Fibroblast of villous mesenchyme (primary cell): ENCODE results near the gene AIG1. TPM values are rescaled to one million over a fixed set of nuclear protein-coding genes. Genes with fewer than 3 reads are reported as not detected.
"Not testable (repeated sequence)": the region's sequence is repeated elsewhere in the genome, so short reads cannot be mapped to it uniquely, and the experiment has no call there.

Experiments used
- DNase-seq: peaks from one replicate; pipeline ENCODE4 v3.0.0-alpha.2; 2010; ENCODE audit warnings: low read depth
- H3K4me3 ChIP-seq: 2 replicates; pipeline ENCODE4 v1.5.1; 2011; ENCODE audit warnings: low read depth, mild to moderate bottlenecking, low read length
- CTCF ChIP-seq: IDR thresholded peaks from 2 replicates; pipeline ENCODE4 v1.5.1; 2012; ENCODE audit warnings: low read depth, mild to moderate bottlenecking, low read length; ENCODE audit not compliant: insufficient read depth
- total RNA-seq: library from RNA; depleted of rRNA; stranded (reverse); fragments of >200 nt; gene quantifications from 2 replicates; pipeline ENCODE4 v1.2.3, GENCODE V29; 2012

AIG1 gene
- total RNA-seq, 1 donor, result 44.9 TPM

DNA sequence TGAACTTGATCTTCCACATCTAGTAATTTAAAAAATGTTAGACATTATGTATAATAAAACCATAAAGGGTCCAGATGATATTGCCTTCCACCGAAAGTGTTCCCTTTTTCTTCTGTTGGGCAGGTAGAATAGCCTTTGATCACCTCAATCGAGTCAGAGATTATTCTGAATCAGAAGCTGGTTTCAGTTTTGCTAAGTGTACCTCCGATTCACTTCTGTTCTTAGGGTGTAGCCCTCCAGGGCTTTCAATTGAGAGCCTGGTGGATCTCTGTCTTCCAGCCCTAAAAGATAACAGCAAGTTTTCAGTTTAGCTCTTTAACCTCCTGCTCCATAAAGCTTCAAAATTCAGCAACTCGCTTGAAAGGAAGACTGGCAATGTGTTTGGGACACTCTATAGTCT lies 21.1 kb upstream of the AIG1 start:
- DNase-seq, result no peak
- no peak overlapping the region for H3K4me3 ChIP-seq
- TF ChIP-seq CTCF, result no peak

- DNase-seq, result no peak
- no peak for TF ChIP-seq CTCF
Observed at GRCh38 chr6:143040018-143040417, 20.7 kb upstream of the AIG1 start.

GRCh38 chr6:143044345-143044744 lies 16.3 kb upstream of the AIG1 start:
- DNase-seq, H3K4me3 ChIP-seq: not testable (repeated sequence)

More at GRCh38 chr6:143040018-143040417, 20.7 kb upstream of the AIG1 start:
- no peak overlapping the region for H3K4me3 ChIP-seq

DNA sequence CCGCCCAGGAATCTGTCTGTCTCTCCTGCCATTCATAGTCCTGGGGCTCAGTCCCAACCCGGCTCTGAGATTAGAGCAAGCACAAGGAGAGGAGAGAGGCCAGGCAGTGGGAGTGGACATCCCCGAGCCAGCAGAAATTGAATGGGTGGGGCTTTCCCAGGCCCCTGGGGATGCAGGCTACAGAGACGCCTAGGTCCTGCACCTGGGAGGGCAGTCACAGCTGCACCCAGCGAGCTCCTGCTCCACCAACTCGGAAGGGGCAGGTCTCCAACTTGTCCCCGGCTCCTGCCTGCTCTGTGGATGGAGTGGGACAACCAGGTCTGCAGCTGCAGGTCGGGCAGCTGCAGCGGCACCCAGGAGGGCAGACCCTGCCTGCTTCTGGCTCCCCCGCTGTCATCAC lies 11.1 kb upstream of the AIG1 start:
- no peak for DNase-seq
- no peak overlapping the region for H3K4me3 ChIP-seq
- no peak for TF ChIP-seq CTCF

DNA sequence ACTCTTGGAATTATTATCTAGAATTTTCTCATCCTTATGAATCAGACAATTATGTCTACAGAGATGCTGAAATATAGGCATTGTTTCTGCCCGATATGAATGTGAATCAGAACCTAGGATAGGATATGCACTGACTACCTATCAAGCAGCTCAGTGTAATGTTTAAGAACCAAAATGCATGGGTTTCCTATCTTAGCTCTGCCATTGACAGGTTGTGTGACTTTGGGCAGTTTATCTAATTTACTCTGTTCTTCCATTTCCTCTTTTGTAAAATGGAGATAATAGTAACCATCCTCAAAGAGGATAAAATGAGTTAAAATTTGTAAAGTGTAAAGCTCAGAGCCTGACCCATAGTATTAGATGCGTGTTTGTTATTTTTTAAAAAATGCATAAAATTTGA lies 10.2 kb upstream of the AIG1 start:
- no peak for DNase-seq
- no peak overlapping the region for H3K4me3 ChIP-seq
- no peak for TF ChIP-seq CTCF

GRCh38 chr6:143052282-143052681 lies 8.4 kb upstream of the AIG1 start:
- no peak for DNase-seq
- no peak overlapping the region for H3K4me3 ChIP-seq
- TF ChIP-seq CTCF, result no peak

- DNase-seq, result no peak
- H3K4me3 ChIP-seq, result no peak overlapping the region
- no peak for TF ChIP-seq CTCF
Observed at GRCh38 chr6:143053856-143054255, 6.8 kb upstream of the AIG1 start.
